Ecto neural progenitor cell (in vitro differentiated cells): ENCODE results near the gene CCDC171.
"Not testable (repeated sequence)": the region's sequence is repeated elsewhere in the genome, so short reads cannot be mapped to it uniquely, and the experiment has no call there.

Source experiments
- DNase-seq: peaks from one replicate; pipeline ENCODE4 v3.0.0-alpha.2; 2018; ENCODE audit warnings: low spot score

The CCDC171 gene

GRCh38 chr9:15763371-15763770 is 210.5 kb downstream of the CCDC171 start:
- DNase-seq: no peak

- DNase-seq: no peak
Measured at GRCh38 chr9:15764131-15764530, 211.3 kb downstream of the CCDC171 start.

- DNase-seq: no peak
Measured at GRCh38 chr9:15769547-15769946, 216.7 kb downstream of the CCDC171 start.

GRCh38 chr9:15778861-15779260 is 226.0 kb downstream of the CCDC171 start:
- no peak for DNase-seq

GRCh38 chr9:15782106-15782505 is 229.3 kb downstream of the CCDC171 start:
- DNase-seq: no peak

- DNase-seq: no peak
Measured at GRCh38 chr9:15785584-15785983, 232.7 kb downstream of the CCDC171 start.

- DNase-seq: no peak
Measured at GRCh38 chr9:15786616-15787015, 233.8 kb downstream of the CCDC171 start.

GRCh38 chr9:15810219-15810899 is 257.5 kb downstream of the CCDC171 start:
- not testable (repeated sequence) for DNase-seq

GRCh38 chr9:15813076-15813475 is 260.2 kb downstream of the CCDC171 start:
- no peak for DNase-seq

GRCh38 chr9:15824310-15824709 is 271.5 kb downstream of the CCDC171 start:
- no peak for DNase-seq

GRCh38 chr9:15831384-15831783 is 278.5 kb downstream of the CCDC171 start:
- DNase-seq: no peak

- no peak for DNase-seq
Measured at GRCh38 chr9:15834541-15834940, 281.7 kb downstream of the CCDC171 start.

GRCh38 chr9:15837079-15837679 is 284.3 kb downstream of the CCDC171 start:
- DNase-seq: no peak

- no peak for DNase-seq
Measured at GRCh38 chr9:15842051-15842450, 289.2 kb downstream of the CCDC171 start.

GRCh38 chr9:15843316-15843715 is 290.5 kb downstream of the CCDC171 start:
- DNase-seq: no peak

GRCh38 chr9:15843931-15844330 is 291.1 kb downstream of the CCDC171 start:
- no peak for DNase-seq

- DNase-seq: no peak
Measured at GRCh38 chr9:15846611-15847010, 293.8 kb downstream of the CCDC171 start.

GRCh38 chr9:15849871-15850270 is 297.0 kb downstream of the CCDC171 start:
- DNase-seq: no peak

GRCh38 chr9:15851766-15852165 is 298.9 kb downstream of the CCDC171 start:
- no peak for DNase-seq

GRCh38 chr9:15856591-15856990 is 303.7 kb downstream of the CCDC171 start:
- DNase-seq: no peak

GRCh38 chr9:15867334-15867733 is 314.5 kb downstream of the CCDC171 start:
- DNase-seq: no peak

GRCh38 chr9:15867988-15868387 is 315.1 kb downstream of the CCDC171 start:
- no peak for DNase-seq

GRCh38 chr9:15873573-15874177 is 320.8 kb downstream of the CCDC171 start:
- no peak for DNase-seq

- no peak for DNase-seq
Measured at GRCh38 chr9:15882328-15882727, 329.5 kb downstream of the CCDC171 start.
